HG02759 (cell line): ENCODE data around the gene EHBP1.

Experiments used
- ATAC-seq: cut with Tn5 transposase; IDR thresholded peaks from one replicate; pipeline ENCODE4 v1.9.1; 2021; ENCODE audit warnings: mild to moderate bottlenecking, moderate library complexity; ENCODE audit not compliant: unreplicated experiment

Gene EHBP1

DNA sequence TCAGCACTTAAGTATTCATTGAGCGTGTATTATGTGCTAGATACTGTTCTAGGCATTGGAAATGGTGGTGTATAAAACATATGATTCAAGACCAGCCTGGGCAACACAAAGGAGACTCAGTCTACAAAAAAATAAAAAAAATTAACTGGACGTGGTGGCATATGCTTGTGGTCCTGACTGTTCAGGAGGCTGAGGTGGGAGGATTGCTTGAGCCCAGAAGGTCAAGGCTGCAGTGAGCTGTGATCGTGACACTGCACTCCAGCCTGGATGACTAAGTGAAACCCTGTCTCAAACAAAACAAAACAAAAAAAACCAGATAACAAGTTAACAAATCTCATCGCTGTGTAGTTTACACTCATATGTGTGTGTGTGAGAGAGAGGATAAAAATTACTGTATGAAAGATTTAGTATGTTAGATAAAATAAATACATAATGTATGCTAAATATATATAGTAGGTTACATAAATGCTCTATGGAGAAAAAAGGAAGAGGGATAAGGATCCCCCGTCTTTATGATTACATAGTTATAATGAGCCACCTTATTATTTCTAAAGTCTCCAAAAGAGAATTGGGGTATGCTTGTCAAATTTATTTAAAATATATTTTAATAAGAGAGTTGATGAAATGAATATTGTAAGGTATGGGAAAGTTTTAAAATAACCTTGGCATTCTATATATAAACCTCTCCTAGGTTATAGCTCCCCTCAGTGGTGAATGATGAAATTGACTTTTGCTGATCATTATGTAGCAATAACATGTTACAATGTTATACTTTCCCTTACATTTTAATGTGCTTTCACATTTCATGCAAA lies 69.2 kb downstream of the EHBP1 start:
- no peak for ATAC-seq

DNA sequence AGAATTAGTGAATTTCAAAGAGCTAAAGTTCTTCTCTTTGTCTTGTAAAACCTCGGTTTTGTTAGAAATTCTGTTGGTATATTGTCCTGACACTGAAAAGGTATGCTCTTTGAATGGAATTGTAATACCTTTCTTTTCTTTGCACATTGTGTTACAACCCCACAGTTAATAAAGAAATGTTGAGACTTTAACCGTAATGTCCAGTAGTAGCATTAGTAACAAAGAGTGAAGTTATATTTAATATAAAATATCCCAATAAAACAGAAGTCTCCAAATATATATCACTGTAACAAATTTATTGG lies 69.8 kb downstream of the EHBP1 start:
- ATAC-seq = no peak

DNA sequence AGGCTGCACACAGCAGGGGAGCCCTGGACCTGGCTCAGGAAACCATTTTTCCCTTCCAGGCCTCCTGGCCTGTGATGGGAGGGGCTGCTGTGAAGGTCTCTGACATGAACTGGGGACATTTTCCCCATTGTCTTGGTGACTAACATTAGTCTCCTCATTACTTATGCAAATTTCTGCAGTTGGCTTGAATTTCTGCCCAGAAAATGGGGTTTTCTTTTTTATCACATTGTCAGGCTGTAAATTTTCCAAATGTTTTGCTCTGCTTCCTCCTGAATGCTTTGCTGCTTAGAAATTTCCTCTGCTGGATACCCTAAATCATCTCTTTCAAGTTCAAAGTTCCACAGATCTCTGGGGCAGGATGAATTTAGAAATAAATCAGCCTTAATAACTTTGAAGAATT lies 78.2 kb downstream of the EHBP1 start:
- ATAC-seq = no peak

DNA sequence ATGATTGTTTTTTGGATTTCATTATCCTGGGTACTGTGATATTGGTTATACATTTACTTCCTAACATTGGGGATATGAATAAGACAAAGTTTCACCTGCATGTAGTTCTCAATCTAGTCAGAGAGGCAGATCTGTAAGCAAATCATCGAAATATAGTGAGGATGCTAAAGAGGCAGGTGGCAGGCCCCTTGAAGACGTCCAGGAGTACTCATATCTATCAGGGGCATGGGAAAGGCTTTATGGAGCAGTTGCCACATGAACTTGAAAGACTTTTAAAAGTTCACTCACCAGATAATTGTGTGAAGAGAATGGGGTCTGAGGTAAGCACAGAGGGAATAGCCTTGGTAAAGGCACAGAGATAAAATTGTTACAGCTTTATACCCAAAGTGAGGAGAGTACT lies 78.8 kb downstream of the EHBP1 start:
- no peak for ATAC-seq

DNA sequence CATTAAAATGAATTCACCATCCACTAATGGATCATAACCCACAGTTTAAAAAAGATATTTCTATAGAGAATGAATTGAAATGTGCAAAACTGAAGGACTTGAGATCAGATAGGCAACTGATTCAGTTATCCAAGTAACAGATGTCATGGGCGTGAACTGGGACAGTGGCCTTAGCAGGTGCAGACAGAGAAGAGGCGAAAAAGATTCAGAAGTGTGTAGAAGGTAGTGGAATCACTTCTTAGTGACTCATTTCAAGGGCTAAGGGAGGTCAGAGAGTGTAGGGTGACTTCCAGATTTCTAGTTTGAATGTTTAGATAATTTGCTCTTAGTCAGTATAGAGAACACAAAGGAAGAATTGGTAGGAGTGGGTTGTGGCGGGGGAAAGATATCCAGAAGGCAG lies 79.7 kb downstream of the EHBP1 start:
- no peak for ATAC-seq

DNA sequence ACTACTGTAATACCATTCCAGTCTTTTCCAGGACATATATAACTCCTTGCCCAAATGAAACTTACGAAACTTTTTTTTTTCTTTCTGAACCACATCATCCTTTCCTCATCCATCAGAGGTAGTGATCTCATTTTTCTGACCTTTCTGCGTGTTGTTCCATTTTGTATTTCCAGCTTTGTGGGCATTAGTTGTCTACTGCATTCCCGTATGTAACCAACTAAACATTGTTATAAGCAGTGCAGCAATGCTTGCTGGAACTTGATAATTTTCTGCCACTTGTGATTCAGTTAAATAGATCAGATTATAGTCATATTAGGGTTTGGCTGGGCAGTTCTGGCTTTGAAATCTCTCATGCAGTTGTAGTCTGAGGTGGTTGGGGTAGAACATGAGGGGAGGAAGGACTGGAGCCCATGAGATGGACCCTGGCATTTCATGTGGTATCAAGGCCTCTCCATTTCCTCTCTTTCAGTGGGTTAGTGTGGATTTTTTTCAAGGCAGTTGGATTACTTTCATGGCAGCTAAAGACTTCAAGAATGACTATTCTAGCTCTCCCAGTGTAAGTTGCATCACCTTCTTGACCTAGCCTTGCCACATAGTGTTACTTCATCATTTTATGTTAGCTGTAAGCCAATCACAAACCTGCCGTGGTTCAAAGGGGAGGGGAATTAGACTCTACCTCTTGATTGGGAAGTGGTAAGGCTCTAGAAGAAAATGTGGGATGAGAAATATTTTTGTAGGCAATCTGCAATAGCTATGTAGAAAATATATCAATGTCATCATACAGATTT lies 80.5 kb downstream of the EHBP1 start:
- ATAC-seq = no peak

DNA sequence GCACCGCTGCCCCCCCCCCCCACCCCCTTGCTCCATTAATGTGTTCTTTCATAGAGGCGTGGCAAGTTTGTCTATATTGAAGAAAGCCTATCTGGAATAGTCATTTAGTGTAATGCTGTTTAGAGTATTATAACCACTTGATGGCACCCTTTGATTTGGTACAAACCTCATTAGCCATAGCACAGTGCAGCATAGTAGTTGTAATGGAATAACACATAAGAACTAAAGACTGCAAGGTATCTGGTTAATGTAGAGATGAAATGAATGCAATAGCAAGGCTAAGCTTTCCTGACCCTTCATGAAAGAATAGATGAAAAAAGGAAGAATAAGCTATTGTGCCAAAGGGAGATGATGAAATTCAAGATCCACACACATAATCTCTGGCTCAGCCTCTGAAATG lies 81.9 kb downstream of the EHBP1 start:
- peak; percentile 67 for ATAC-seq

DNA sequence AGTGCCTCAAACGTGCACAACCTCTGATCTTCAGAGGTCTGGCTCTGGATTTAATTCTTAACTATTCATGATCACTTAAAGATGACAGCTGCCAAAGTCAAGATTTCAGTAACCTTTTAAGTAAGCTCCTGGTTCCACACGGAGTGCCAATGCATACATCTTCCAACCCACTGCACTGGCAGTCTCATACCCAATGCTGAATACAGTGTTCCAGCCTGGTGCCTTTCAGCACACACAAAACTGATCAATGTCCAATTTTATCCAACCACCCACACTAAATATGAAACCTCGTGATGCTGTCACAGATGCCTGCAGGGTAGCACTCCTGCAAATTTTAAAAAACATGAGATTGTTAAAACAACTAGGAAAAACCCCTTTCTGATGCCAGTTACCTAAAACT lies 84.0 kb downstream of the EHBP1 start:
- no peak for ATAC-seq

DNA sequence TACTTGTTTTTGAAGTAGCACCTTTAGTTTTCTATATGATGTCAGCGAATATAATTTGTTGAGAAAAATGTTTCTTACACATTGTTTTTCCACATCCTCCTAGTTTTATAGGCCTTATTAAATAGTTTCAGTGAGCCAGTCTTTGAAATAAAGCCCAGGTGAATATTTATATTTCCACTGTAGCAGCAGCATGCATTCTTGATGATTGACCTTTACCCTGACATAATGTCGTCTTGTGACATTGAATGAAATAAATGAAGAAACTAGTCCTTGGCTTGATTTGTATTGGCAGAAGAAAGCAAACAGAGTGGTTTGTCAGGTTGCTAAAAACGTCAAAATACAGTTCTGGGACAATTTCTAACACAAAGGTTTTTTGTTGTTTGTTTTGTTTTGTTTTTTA lies 84.4 kb downstream of the EHBP1 start:
- ATAC-seq = no peak

DNA sequence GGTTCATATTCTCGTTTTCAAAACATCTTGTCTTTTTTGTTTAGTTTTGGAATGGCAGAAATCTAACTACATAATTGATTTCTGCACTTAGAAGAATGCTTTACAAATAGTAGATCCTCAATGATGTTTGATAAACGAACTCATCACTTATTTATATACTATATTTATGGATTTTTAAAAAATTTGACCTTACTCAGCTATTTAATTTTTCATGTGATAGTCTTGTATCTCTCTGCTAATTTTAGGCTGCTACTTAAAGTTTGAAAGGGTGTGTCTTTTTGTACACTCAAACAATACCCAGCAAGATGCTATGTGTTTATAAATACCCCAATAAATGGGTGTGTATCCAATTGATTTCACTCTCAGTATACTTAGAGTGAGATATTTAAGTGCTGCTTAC lies 86.9 kb downstream of the EHBP1 start:
- no peak for ATAC-seq

DNA sequence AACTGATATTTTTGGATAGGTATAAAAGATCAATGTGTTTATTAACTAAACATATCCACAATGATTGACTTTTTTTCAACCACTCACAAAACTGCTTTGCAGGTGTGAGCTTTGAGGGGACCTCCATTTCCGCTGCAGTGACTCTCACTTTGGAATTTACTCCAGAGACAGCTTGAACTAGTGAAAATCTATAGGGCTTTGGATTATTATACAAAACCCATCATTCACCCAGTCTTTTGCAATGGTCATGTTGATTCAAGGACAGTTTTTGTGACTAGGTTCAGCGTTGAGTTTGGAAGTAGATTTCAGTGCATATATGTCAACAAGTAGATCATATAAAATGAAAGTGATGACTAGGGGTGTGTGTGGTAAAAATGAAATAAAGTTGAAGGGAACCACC lies 87.7 kb downstream of the EHBP1 start:
- no peak for ATAC-seq

DNA sequence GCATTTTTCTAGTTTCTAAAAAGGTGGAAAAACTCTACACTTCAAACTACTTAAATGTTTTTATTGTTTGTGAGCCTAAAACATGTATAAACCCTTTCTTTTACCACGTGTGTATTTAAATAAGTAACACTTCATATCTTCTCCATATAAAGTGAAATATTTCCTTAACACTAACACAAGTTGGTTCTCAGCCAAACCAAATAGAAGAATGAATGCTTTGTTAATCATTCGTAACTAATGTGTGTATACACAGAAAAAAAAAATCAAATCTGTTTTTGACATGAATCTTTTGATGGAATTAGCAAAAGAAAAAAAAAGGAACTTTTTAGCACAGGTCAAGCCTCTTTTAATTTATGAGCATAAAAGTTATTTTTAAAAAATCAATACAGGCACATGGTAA lies 89.3 kb downstream of the EHBP1 start:
- ATAC-seq = no peak

DNA sequence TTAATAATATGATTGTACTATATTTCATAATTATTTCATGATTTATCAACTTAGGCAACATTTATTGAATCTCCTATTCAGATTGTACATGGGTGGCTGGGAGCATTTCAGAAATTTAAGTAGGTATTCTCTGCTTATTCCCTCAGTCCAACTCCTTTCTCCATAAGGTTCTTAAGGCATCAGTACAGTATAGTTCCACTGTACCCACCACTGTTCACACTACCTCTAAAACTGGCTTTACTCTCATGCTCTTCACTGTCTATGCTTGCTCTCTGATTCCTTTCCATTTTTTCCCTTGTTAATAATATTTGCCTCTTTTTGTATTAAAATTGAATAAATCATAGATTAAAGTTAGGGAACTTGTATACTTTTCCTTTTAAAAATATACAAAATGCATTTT lies 89.8 kb downstream of the EHBP1 start:
- ATAC-seq = no peak

DNA sequence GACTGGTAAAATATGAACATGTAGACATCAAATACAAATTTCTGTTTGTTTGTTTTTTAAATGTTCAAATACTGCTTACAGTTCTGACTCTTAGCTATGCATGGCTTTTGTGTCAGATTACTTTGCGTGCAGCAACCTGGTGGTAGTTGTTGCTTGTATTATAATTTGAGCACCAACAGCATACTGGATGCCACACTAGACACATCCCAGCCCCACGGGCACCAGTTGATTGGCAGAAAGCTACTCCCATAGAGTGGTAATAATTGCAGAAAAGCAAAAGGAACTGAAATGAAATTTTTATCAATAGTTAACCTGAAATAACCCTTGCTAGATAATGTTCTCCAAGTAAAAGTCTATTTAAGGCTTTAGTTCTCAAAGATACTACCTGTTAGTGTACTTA lies 91.6 kb downstream of the EHBP1 start:
- no peak for ATAC-seq

DNA sequence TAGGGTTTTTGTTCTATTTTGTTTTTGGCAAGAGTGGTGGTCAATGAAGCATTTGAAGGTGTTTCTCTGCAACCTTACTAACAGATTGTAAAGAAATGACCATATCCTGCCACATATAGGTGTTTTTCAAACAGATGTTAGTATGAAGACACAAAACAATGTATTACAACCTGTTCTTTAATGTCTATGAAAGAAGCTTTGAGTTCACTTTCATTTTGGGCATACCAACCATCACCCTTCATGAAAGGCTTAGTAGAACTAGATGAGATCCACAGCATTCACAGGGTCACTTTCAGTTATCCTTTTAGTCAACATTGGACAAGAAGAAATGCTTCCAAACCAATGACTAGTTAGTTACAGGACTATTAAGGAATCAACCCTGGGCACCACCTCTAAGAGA lies 95.1 kb downstream of the EHBP1 start:
- ATAC-seq = no peak

DNA sequence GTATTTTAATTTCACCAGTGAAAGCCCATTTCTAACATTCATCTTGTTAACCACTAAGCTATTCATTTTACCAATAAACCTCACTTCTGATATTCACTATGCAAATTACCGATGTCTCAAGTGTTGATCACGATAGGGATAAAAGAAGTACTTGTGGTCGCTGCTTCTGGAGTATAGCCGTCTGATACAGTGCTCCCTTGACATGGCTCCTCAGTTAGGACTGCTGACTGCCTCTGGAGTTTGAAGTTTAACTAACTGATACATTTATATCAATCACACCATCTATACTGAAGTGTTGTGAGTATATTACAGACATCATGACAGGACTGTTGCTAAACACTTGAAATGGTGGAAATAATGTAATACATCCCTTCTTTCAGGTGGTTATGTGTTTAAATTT lies 95.6 kb downstream of the EHBP1 start:
- ATAC-seq = no peak

DNA sequence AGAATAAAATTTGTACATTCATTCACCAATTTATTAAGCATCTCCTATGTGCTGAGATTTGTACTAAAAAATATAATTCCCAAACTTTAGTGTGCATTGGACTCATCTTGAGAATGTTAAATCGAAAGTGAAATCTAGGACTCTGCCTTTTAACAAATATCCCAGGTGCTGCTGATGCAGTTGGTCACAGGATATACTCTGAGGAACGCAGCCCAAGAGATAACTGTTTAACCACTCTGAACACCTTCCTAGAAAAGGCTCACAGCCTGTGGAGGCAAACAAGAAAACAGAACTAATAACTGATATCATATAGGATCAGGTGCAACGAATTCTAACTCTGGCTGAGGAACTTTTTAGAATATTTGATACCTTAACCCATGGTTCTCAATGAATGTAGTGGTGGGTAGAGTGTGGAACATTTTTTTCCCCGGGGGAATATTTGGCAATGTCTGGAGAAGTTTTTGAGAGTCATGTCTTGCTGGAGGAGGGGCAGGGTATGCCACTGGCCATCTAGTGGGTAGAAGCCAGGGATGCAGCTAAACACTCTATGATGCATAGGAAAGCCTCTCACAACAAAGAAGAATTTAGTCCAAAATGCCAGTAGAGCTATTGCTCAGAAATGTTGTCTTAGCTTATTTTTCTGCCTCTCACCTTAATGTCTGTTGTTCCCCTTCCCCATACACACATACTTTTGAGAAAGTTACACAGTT lies 96.5 kb downstream of the EHBP1 start:
- ATAC-seq = peak; percentile 43

DNA sequence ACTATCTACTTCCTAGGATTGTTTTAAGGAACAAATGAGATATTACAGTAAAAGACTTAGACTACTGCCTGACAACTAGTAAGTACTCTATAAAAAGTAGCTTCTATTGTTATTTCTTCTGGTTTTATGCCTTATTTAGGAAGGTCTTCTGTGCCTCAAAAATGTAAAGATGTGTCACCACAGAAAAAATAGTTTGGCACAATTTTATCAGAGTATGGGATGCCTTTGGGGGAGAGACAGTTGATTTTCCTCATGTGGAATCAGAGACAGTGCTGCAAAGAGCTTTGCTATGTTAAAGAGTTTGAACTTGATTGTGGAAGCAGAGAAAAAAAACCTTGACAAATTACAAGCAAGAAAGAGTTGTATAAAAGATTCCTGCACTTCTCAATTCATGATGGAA lies 98.4 kb downstream of the EHBP1 start:
- ATAC-seq = no peak

DNA sequence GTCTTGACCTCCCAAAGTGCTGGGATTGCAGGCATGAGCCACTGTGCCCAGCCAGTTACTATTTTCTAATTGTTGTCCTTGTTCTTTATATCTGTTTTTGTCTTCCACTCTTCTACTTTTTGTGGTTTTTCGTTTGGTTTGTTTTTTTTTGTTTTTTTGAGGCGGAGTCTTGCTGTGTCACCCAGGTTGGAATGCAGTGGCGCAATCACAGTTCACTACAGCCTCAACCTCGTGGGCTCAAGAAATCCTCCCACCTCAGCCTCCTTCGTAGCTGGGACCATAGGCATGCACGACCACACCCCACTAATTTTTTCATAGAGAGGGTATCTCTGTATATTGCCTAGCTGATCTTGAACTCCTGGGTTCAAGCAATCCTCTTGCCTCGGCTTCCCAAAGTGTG lies 100.7 kb downstream of the EHBP1 start:
- no peak for ATAC-seq

DNA sequence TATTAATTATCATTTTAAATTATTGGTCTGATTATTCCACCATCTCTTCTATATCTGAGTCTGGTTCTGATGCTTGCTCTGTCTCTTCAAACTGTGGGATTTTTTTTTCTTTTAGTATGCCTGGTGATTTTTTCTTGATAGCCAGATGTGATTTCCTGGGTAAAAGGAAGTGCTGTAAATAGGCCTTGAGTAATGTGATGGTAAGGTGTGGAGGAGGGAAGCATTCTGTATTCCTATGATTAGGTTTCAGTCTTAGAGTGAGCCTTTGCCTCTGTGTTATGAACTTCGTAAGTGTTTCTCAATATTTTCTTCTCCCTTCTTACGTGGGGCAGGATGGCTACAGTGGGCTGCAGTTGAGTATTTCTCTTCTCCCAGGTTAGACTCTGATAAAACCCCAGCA lies 103.0 kb downstream of the EHBP1 start:
- no peak for ATAC-seq

DNA sequence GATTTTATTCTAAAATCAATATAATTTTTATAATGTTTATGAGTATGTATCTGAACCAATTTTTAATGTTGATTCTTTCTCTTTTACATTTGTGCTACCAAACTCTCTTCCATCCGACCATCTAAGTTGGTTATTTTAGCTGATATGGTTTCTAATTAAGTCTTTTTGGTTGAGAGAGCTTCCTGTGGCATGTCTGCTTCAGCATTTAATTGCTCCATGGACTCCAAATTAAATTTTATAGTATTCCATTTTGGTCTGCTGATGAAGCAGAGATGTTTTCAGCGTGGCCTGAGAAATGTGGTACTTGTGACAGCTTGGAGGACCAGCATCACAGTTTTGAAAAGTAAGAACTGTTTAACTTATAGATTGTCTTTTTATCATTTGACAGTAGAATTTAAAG lies 105.6 kb downstream of the EHBP1 start:
- ATAC-seq = no peak

DNA sequence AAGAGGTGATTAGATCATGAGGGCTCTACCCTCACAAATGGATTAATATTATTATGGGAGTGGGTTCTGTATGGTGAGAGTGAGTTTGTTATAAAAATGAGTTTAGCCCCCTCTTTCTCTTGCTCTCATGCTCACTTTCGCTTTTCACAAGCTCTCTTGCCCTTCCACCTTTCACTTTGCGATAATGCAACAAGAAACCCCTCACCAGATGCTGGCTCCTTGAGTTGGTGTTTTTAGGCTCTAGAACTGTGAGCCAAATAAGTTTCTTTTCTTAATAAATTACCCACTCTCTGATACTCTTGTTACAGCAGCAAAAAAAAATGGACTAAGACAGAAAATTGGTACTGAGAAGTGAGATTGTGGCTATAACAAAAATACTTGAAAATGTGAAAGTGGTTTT lies 106.5 kb downstream of the EHBP1 start:
- no peak for ATAC-seq
